22Rv1 (cell line): ENCODE results near the gene C11orf21.

Experiments
- H3K27ac ChIP-seq: fragments of 450-650 bp; 2 replicates; pipeline ENCODE4 v1.5.1; 2017
- ZFX ChIP-seq: fragments of 450-650 bp; IDR thresholded peaks from 2 replicates; pipeline ENCODE4 v1.6.1; 2017; ENCODE audit warnings: antibody characterized with exemption, borderline replicate concordance
- TF ChIP-seq, protein P1 (sequence below): fragments of 450-650 bp; IDR thresholded peaks from 2 replicates; pipeline ENCODE4 v1.5.1; 2017; ENCODE audit warnings: mild to moderate bottlenecking

Gene C11orf21

DNA sequence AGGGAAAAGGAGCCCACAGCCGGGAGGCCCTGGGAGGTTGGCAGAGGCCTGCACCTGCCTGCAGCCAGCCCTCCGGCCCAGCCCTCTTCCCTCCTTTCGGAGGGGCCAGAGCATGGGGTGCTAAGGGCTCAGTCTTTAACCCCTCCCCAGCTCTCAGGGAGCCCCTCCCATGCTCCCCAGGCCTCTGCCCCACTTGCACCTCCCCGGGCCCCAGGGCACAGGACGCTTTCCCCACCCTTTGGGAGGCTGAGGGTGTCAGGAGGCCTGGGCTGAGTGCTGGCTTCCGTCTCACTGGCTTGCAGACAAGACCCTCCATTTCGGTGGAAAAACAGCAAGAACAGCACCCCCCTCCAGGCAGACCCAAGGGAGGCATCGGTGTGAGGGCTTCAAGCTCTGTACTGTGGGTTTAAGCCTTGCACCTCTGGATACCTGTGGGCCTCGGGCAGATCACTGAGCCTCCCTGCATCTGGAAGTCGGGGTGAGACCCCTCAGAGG is 38.6 kb downstream of the C11orf21 start:
- H3K27ac ChIP-seq = no peak overlapping the region
- TF ChIP-seq, protein P1, sequence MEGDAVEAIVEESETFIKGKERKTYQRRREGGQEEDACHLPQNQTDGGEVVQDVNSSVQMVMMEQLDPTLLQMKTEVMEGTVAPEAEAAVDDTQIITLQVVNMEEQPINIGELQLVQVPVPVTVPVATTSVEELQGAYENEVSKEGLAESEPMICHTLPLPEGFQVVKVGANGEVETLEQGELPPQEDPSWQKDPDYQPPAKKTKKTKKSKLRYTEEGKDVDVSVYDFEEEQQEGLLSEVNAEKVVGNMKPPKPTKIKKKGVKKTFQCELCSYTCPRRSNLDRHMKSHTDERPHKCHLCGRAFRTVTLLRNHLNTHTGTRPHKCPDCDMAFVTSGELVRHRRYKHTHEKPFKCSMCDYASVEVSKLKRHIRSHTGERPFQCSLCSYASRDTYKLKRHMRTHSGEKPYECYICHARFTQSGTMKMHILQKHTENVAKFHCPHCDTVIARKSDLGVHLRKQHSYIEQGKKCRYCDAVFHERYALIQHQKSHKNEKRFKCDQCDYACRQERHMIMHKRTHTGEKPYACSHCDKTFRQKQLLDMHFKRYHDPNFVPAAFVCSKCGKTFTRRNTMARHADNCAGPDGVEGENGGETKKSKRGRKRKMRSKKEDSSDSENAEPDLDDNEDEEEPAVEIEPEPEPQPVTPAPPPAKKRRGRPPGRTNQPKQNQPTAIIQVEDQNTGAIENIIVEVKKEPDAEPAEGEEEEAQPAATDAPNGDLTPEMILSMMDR = no peak
- no peak for TF ChIP-seq ZFX

DNA sequence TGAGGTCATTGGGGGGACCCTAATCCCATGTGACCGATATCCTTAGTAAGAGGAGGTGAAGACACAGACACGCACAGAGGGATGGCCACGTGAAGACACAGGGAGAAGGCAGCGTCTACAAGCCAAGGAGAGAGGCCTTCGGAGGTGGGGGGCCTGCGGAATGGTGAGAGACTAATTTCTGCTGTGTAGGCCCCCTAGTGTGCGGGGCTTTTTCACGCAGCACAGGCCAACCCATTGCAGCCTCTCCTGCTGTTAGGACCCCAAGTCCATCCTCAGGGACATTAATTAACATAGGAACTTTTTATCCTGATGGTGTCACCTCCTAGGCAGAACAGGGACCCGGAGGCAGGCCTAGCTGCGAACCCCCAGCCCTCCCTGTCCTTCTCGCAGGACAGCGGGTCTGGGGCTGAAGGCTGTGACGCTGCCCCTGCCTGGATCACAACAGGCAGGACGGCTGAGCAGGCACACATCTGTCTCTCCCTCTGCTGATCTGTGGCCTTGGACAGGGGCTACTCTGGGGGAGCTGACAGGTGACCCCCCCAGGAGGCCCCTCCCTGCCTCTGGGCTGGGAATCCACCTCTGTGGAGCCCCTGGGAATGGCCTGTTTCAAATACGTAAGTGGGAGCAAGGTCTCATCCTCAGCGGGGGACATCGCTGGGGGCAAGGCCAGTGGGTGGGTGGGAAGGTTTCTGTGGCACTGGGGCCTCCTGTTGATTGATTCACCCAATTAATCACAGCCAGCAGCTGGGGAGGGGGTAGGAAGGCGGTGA is 39.2 kb downstream of the C11orf21 start:
- TF ChIP-seq, protein P1 = no peak
- TF ChIP-seq ZFX = no peak
- no peak overlapping the region for H3K27ac ChIP-seq

DNA sequence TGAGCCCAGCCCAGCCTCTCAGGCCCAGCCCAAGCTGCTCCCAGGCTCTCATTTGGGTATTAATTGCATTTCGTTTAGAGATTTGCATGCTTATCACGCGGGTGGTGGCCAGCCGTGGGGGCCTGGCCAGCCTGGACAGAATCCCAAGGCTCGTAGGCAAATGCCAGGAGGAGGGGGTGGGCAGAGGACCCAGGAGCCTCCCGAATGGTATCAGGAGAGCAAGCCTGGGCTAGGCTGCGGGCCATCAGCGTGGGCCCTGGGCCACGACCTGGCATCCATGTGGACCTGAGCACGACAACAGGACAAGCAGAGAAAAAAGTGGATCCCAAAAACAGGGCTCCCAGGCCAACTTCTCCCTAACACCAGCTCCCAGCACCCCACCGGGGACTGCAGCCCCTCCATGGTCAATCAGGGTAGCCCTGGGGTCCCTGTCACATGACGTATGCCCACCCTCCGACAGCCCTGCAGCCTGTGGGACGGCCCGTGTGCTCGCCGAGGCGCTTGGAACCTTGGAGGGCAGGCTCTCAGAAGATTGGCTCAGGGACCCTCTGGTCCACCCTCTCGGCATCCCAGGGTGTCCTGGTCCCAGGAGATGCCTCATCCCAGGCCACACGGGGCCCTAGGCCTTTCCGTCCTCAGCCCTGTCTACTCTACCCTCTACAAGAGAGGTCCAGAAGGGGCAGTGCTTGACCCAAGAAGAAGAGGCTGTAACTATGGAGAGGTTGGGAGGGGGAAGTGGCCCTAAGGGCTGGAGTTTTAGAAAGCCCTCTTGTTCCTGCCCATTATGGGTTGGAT is 40.1 kb downstream of the C11orf21 start:
- TF ChIP-seq ZFX = no peak
- TF ChIP-seq, protein P1 = no peak
- no peak overlapping the region for H3K27ac ChIP-seq

DNA sequence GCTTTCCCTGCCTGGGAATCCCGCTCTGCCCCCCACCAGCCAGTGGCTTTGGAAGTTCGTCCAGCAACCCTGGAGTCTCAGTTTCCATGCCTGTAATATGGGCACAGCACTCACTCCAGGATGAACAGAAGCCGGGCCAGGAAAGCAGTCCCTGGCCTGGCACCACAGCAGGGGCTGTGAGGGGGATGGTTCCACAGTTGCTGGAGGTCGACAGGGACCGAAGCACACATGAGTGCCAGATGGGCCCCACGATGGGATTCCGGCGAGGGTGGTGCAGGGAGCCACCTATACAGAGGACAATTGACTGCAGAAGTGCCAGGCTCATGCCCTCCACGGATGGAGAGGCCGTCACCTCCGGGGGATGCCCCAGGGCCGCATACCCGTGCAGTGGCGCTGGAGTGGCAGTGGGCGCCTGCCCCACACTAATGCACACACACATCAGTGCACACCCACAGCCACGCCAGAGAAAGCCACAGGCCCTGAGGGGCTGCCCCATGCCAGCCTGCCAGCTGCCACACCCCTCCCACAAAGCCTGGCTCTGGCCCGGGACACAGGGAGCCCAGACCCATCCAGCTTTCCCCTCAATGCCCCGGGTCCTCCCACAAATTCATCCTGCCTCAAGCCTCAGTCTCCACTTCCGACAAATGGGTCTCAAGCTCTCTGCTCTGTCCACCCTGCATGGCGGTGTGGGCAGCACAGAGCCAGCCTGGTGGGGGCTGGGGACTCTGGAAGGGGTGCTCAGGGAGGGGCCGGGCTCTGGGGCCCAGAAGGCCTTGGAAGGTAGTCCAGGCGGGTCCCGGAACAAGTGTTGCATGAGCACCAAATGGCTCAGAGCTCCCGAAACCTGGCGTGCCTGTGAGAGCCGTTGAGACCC is 41.0 kb downstream of the C11orf21 start:
- H3K27ac ChIP-seq = no peak overlapping the region
- TF ChIP-seq ZFX = no peak
- TF ChIP-seq, protein P1 = no peak

DNA sequence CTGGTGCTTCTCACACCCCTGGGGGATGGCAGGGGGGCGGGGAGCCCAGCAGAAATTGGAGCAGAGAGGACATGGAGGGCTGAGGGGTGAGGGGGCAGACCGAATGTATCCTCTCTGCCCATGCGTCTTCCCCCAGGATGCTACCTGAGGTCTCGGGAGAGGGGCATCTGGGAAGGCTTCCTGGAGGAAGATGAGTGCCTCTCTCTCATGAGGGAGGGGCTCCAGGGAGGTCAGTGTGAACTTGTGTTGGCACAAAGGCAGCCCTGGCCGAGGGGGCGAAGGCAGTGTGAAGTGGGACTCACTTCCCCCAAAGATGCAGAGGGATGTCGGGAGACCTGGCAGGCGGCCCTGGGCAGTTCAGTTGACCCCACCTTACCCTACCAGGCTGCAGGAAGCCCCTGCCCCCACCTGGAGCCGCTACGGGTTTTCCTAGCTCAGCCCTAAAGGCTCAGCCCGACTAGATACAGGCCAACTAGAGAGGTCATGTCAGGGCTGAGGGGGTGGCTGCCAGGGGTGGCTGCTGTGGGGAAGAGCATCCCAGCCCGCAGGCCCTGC is 41.7 kb downstream of the C11orf21 start:
- TF ChIP-seq ZFX = no peak
- TF ChIP-seq, protein P1 = no peak
- H3K27ac ChIP-seq = no peak overlapping the region

DNA sequence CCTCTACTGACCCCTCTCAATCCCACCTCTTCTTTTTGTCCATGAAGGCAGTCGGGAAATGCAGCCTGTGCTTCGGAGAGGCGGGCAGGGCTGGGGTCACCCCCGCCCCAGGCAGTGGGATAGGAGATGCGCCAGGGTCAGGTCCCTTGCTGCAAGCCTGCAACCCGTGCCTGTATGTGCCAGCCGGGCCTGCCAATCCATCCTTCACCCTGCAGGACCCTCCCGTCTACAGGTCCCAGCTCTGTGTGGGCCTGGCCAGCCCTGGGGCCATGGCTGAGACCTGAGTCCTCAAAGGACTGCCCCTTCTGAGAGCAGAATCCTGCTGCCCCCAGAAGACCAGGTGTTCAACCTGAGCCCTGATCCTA is 42.3 kb downstream of the C11orf21 start:
- TF ChIP-seq, protein P1 = no peak
- no peak for TF ChIP-seq ZFX

More for the DNA sequence above, 42.3 kb downstream of the C11orf21 start:
- no peak overlapping the region for H3K27ac ChIP-seq
